GM23248 (cell line): ENCODE measurements around the gene GSTM2. TPM values are rescaled to one million over a fixed set of nuclear protein-coding genes. Genes with fewer than 3 reads are reported as not detected.

Source experiments
- DNase-seq: peaks from one replicate; pipeline ENCODE4 v3.0.0-alpha.2; 2015
- H2AFZ ChIP-seq: fragments of 200-600 bp; sonication (generic); 2 replicates; pipeline ENCODE4 v1.6.1; 2016; ENCODE audit warnings: antibody characterized with exemption
- H3F3A ChIP-seq: fragments of 200-600 bp; sonication (generic); 2 replicates; pipeline ENCODE4 v1.6.1; 2016; ENCODE audit warnings: mild to moderate bottlenecking, antibody characterized with exemption, mixed run types; ENCODE audit not compliant: insufficient read depth
- H3K27ac ChIP-seq: fragments of 200-600 bp; sonication (generic); 2 replicates; pipeline ENCODE4 v1.5.1; 2016; ENCODE audit warnings: mild to moderate bottlenecking
- H3K27me3 ChIP-seq: fragments of 200-600 bp; sonication (generic); replicated peaks from 2 replicates; pipeline ENCODE4 v1.6.1; 2016; ENCODE audit warnings: mild to moderate bottlenecking; ENCODE audit not compliant: insufficient read depth
- H3K36me3 ChIP-seq: fragments of 200-600 bp; sonication (generic); 2 replicates; pipeline ENCODE4 v1.6.1; 2016; ENCODE audit warnings: low read depth, mild to moderate bottlenecking
- H3K4me1 ChIP-seq: fragments of 200-600 bp; sonication (generic); 2 replicates; pipeline ENCODE4 v1.6.1; 2016; ENCODE audit warnings: mild to moderate bottlenecking; ENCODE audit not compliant: insufficient read depth
- H3K4me2 ChIP-seq: fragments of 200-600 bp; sonication (generic); one replicate; pipeline ENCODE4 v1.6.1; 2016; ENCODE audit warnings: mild to moderate bottlenecking; ENCODE audit not compliant: unreplicated experiment
- H3K4me3 ChIP-seq: fragments of 200-600 bp; sonication (generic); 2 replicates; pipeline ENCODE4 v1.5.1; 2016; ENCODE audit warnings: mild to moderate bottlenecking
- H3K79me2 ChIP-seq: fragments of 200-600 bp; sonication (generic); 2 replicates; pipeline ENCODE4 v1.6.1; 2016; ENCODE audit warnings: mild to moderate bottlenecking; ENCODE audit not compliant: insufficient read depth
- H3K9ac ChIP-seq: fragments of 200-600 bp; sonication (generic); 2 replicates; pipeline ENCODE4 v1.6.1; 2016; ENCODE audit warnings: mild to moderate bottlenecking
- H3K9me2 ChIP-seq: fragments of 200-600 bp; sonication (generic); 2 replicates; pipeline ENCODE4 v1.6.1; 2016; ENCODE audit warnings: mixed run types, mild to moderate bottlenecking, moderate library complexity; ENCODE audit not compliant: insufficient read depth
- H3K9me3 ChIP-seq: fragments of 200-600 bp; sonication (generic); one replicate; pipeline ENCODE4 v1.6.1; 2017; ENCODE audit warnings: low read depth
- H4K20me1 ChIP-seq: fragments of 200-600 bp; sonication (generic); 2 replicates; pipeline ENCODE4 v1.6.0; 2016; ENCODE audit not compliant: insufficient read depth
- EZH2 ChIP-seq: fragments of 200-600 bp; sonication (generic); IDR thresholded peaks from 2 replicates; pipeline ENCODE4 v1.6.1; 2018; ENCODE audit warnings: antibody characterized with exemption, mild to moderate bottlenecking; ENCODE audit not compliant: insufficient read depth, poor library complexity, severe bottlenecking
- EZH2phosphoT487 ChIP-seq: fragments of 200-600 bp; sonication (generic); IDR thresholded peaks from 2 replicates; pipeline ENCODE4 v1.6.1; 2018; ENCODE audit warnings: antibody characterized with exemption, moderate library complexity, mild to moderate bottlenecking, low read depth; ENCODE audit not compliant: insufficient read depth
- WGBS, 2 experiments: methylation state at CpG; one replicate each; pipeline ENCODE4 v1.1.6; 2015 to 2017; ENCODE audit warnings: low lambda C conversion rate in 2 of 2, low coverage in 1 of 2; ENCODE audit errors: missing lambda C conversion rate in 2 of 2; 5-methylcytosine and 5-hydroxymethylcytosine counted together
- in situ Hi-C: fragments of 300-500 bp; cut with MboI; formaldehyde crosslinking; loops from 2 replicates; pipeline ENCODE4 v1.15.0; 2020
- polyA plus RNA-seq: library from polyadenylated mRNA; unstranded; fragments of >200 nt; fragmentation: Nextera tagmentation; extraction: Ambion mirVana; gene quantifications from 2 replicates; pipeline ENCODE4 v1.2.1, GENCODE V29; 2016
- total RNA-seq: library from RNA; depleted of rRNA; stranded (reverse); fragments of >200 nt; shearing (Covaris generic); gene quantifications from 2 replicates; pipeline ENCODE4 v1.2.3, GENCODE V29; 2014

Gene GSTM2
- total and polyA plus RNA-seq, 2 experiments from 2014 or later = 19.7 to 41.2 TPM

DNA sequence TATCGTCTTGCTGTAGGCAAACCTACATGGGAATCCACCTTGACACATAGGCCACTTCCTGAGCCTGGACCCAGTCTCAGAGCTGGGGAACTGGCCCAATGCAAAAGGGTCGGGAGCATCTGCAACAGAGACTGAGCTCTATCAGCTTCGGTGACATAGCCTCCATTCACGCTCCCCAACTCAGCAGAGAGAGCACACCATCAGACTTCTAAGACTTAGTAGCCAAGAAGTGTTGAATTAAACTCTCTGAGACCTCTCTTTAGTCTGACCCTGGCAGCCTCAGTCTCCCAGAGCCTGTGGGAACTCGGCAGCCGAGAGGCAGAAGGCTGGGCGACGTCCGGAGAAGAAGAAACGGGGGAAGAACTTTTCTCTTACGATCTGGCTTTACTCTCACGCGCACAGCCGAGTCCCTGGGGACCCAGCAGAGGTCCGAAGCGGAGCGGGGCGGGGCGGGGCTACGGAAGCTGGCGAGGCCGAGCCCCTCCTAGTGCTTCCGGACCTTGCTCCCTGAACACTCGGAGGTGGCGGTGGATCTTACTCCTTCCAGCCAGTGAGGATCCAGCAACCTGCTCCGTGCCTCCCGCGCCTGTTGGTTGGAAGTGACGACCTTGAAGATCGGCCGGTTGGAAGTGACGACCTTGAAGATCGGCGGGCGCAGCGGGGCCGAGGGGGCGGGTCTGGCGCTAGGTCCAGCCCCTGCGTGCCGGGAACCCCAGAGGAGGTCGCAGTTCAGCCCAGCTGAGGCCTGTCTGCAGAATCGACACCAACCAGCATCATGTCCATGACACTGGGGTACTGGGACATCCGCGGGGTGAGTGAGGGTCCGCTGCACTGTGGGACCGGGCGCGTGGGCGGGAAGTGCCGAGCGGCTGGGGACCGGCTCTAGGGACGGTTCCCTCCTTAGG lies 12.0 kb upstream of the GSTM2 start, which contains the start of gene GSTM4:
TSS of gene GSTM4 (plus strand) at position 485 of the 905 bp plus-strand sequence. CDS start at position 776, 291 bp downstream.
- Histone ChIP-seq H3K9ac (peak within 1 kb of the TSS; percentile 78), H3F3A (no peaks in the 10 kb centered on the region), H3K4me2 (peak within 1 kb of the TSS; percentile 96), H3K79me2 (no peaks in the 10 kb centered on the region), H3K9me3 (no peaks in the 10 kb centered on the region), H3K27ac (peak within 1 kb of the TSS; percentile 39; the same call in 1 of the 2 replicates), H3K36me3 (no peaks in the 10 kb centered on the region), H3K27me3 (peaks cover 13% of the 10 kb centered on the region; the same call in 1 of the 2 replicates), H3K9me2 (no peaks in the 10 kb centered on the region), H3K4me3 (peak within 1 kb of the TSS; percentile 84), H2AFZ (peak within 1 kb of the TSS; percentile 97), H4K20me1 (no peaks in the 10 kb centered on the region), H3K4me1 (0 out of 2 replicates have a peak, but pooled peaks cover 8% of the 10 kb centered on the region)
- peak; percentile 91 for DNase-seq
- in situ Hi-C loops = no loop called here
- TF ChIP-seq EZH2phosphoT487 (no peak), EZH2 (no peak)
- WGBS, 2 experiments = 2 to 3% methylated on average over 47 to 54 of the region's 54 CpGs

DNA sequence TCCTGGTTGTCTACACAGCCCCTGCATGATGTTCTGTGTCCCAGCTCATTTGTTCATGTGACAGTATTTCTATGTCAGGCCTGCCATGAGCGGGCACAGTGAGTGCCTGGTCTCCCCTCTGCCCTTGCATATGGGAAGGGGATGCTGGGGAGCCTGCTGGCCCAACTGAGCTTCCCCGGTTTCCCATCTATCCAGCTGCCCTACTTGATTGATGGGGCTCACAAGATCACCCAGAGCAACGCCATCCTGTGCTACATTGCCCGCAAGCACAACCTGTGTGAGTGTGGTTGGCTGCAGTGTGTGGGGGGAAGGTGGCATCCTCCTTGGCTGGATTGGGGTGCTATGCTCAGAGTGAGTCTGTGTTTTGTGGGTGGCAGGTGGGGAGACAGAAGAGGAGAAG lies 10.5 kb upstream of the GSTM2 start:
- Histone ChIP-seq H2AFZ (no peak overlapping the region), H3K9me3 (no peaks in the 10 kb centered on the region), H3K4me1 (0 out of 2 replicates have a peak, but pooled peaks cover 8% of the 10 kb centered on the region), H3K36me3 (no peaks in the 10 kb centered on the region), H4K20me1 (no peaks in the 10 kb centered on the region), H3K27ac (no peak overlapping the region), H3K9ac (no peak overlapping the region), H3K4me3 (no peak overlapping the region), H3K4me2 (no peak overlapping the region), H3F3A (no peaks in the 10 kb centered on the region), H3K79me2 (no peaks in the 10 kb centered on the region), H3K27me3 (no peaks in the 10 kb centered on the region), H3K9me2 (no peaks in the 10 kb centered on the region)
- in situ Hi-C loops = no loop called here
- DNase-seq = no peak
- 92 to 93% methylated on average over 4 of the region's 4 CpGs for WGBS, 2 experiments
- TF ChIP-seq EZH2phosphoT487 = no peak
- TF ChIP-seq EZH2 = no peak

DNA sequence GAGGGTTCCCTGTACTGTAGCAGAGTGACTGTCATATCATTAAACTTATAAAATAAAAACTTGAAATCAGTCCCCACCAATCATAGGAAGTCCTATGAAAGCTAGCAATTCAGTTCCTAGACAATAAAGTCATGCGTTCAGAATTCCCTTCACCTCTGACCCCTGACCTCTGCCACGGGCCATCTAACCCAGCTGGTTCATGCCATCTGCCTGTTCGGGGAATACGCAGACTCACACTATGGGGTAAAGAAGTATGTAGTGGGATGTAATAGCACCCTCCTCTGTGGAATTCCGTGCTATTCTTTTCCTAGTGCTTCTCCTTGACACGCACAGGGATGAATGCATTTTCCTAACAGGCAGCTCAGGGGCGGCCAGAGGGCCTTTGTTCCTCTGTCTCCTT lies 9.9 kb upstream of the GSTM2 start:
- in situ Hi-C loops = no loop called here
- DNase-seq = no peak
- no peaks in the 10 kb centered on the region for H3K9me2 ChIP-seq
- H2AFZ ChIP-seq = no peak overlapping the region
- no peaks in the 10 kb centered on the region for H3F3A ChIP-seq
- no peak overlapping the region for H3K4me3 ChIP-seq
- no peaks in the 10 kb centered on the region for H4K20me1 ChIP-seq
- no peaks in the 10 kb centered on the region for H3K79me2 ChIP-seq
- H3K36me3 ChIP-seq = no peaks in the 10 kb centered on the region
- H3K4me2 ChIP-seq = no peak overlapping the region
- H3K27ac ChIP-seq = no peak overlapping the region
- 0 out of 2 replicates have a peak, but pooled peaks cover 8% of the 10 kb centered on the region for H3K4me1 ChIP-seq
- WGBS, 2 experiments = 75 to 77% methylated on average over 7 of the region's 7 CpGs
- no peaks in the 10 kb centered on the region for H3K27me3 ChIP-seq
- H3K9me3 ChIP-seq = no peaks in the 10 kb centered on the region
- no peak overlapping the region for H3K9ac ChIP-seq
- no peak for TF ChIP-seq EZH2
- no peak for TF ChIP-seq EZH2phosphoT487

DNA sequence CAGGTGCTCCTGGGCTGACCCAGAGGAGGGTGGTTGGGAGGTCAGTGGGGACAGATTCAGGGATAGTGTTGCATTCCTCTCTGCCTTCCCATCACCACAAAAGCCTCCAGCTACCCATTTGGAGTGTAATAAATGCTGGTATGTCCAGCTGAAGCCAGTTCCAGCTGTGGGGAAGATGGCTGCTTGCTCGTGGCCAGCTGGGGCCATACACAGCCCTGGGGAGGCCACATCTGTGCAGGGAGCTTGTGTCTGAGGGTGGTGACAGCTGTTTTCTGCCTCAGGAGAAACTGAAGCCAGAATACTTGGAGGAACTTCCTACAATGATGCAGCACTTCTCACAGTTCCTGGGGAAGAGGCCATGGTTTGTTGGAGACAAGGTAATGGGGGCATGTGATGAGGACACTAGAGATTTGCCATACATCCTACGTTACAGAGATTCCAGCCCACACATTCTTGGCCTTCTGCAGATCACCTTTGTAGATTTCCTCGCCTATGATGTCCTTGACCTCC lies 9.3 kb upstream of the GSTM2 start:
- Histone ChIP-seq H3K27ac (no peak overlapping the region), H3K4me1 (0 out of 2 replicates have a peak, but pooled peaks cover 8% of the 10 kb centered on the region), H3F3A (no peaks in the 10 kb centered on the region), H3K79me2 (no peaks in the 10 kb centered on the region), H3K27me3 (no peaks in the 10 kb centered on the region), H3K9me3 (no peaks in the 10 kb centered on the region), H3K9me2 (no peaks in the 10 kb centered on the region), H3K4me3 (no peak overlapping the region), H3K9ac (no peak overlapping the region), H3K36me3 (no peaks in the 10 kb centered on the region), H4K20me1 (no peaks in the 10 kb centered on the region), H3K4me2 (no peak overlapping the region), H2AFZ (no peak overlapping the region)
- in situ Hi-C loops = no loop called here
- DNase-seq = no peak
- TF ChIP-seq EZH2phosphoT487 (no peak), EZH2 (no peak)
- 49 to 54% methylated on average over 3 of the region's 3 CpGs for WGBS, 2 experiments
